ENCODE measurements around the gene NSG1.
"Not testable (repeated sequence)": the region's sequence is repeated elsewhere in the genome, so short reads cannot be mapped to it uniquely, and the experiment has no call there.

The NSG1 gene

DNA sequence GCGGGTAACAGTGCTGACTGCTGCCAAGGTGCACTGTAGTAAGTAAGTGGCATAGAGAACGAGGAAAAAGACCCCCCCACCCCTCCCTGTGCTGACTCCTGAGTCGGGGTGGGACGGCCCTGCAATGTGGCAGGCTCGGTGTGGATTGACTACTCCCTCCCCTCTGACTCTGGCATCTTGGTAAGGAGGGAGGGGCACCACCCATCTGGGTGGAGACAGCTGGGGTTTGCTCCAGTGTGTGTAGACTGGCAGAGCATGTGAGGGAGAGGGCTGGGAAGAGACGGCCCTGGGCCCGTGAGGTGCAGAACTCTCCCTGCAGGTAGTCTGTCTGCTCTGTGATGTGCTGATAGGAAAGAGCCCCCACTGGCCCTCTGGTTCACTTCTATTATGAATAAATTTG is 31.0 kb downstream of the NSG1 start:
- no peak for DNase-seq

DNA sequence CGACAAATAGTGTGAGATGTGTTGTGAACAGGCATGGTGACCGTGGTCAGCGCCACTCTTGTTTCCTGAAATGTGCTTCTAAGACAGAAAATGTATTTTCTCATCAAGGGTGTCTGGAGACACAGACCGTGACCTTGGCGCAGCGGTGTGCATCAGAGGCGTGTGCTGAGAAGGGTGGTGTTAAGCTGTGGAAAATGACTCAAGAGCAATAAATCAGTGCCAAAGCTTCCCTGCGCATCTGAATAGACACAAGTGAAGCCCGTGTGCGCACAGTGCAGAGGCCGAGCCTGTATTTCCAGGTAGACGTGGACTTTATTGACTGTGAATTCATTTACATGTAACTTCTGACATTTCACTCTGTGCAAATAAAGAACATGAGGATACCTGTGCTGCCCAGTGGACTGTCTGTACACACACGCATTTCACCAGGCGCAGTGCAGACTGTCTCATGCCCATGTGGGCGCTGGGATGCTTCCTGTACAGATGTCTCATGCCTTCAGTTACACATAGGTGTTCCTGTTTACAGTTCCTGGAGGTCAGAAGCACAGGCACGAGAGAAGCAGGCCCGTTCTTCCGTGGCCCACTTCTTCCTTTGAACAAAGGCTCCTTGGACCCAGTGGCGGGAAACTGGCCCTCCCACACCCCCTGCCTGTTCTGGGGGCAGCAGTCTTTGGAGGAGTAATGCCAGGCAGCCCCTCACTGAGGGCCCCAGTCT is 31.9 kb downstream of the NSG1 start:
- DNase-seq, result no peak

DNA sequence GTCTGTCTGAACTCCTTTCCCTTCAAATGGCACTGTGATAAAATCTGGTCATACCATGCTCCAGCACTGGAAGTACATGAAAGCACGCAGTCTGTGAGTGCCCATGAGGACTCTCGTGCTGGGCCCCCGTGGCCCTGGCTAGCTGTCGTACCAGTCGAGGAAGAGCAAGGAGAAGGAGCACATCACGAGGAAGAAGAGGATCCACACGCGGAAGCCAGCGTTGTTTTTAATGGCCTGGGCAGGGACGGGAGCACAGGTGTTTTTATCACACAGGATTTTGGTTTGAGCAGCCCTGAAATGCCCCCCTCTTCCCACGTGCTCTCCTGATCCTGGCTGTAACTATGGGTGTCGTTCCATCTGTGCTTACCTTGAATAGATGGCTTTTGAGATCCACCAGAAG is 33.0 kb downstream of the NSG1 start:
- DNase-seq, result no peak

- DNase-seq, result no peak
These were observed 33.5 kb downstream of the NSG1 start for GRCh38 chr4:4420421-4420820.

DNA sequence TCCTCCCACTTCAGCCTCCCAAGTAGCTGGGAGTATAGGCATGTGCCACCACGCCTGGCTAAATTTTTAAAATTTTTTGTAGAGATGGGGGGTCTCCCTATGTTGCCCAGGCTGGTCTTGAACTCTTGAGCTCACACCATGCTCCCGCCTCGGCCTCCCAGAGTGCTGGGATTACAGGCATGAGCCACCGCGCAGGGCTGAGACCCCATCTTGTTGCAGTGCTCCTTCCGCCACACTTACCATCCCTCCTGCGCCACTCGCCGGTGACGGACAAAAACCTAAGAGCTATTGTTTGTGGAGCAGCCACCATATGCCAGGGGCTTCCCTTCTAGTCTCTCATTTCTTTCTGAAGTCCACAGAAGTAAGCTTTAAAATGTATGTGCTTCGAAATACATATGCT is 34.5 kb downstream of the NSG1 start:
- no peak for DNase-seq

DNA sequence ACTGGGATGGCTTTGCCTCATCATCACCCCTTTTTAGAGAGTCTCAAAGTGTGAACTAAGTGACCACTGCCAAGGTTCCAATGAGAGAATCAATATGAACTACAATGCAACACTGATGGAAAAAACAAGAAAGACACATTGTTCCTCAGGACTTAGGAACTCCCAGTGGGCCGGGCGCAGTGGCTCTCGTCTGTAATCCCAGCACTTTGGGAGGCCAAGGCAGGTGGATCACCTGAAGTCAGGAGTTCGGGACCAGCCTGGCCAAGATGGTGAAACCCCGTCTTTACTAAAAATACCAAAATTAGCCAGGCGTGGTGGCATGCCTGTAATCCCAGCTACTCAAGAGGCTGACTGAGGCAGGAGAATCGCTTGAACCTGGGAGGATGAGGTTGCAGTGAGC is 35.2 kb downstream of the NSG1 start:
- not testable (repeated sequence) for DNase-seq

GRCh38 chr4:4422856-4423499 is 36.1 kb downstream of the NSG1 start:
- no peak for DNase-seq

DNA sequence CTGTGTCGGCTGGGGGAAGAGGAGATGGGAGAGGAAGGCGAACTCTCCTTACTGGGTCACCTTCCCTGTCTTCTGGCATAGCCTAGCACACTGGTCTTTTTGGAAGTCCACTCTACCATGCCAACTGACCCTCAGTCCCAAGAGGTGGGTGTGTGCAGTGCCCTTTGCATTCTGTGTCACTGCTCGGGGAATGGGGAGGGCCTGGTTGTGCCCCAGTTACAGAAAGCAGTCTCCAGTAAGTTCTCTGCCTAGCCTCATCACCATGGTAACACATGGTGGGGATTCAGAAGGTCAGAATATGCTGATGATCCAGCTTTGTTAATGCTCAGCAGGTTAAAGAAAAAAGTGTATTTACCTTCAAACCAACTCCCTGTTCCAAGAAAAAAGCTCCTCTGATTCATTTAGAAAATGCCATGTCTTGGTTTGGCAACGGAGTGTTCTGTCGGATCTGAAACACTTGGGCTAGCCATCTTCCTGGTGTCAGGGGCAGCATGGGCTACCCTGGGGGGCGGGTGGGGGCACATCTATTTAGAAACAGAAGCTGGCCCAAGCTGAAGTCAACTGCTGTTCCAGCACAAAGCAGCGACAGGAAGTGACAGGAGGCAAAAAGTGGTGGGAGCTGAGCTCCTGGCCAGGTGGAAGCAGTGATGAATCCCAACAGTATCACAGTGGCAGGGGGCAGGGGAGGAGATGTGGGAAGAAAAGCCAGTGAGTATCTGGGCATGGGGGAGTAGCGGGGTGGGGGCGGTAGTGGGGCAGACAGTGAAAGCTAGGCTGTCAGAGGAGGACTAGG is 37.0 kb downstream of the NSG1 start:
- no peak for DNase-seq

- no peak for DNase-seq
These were observed 37.7 kb downstream of the NSG1 start for GRCh38 chr4:4424499-4425115.

DNA sequence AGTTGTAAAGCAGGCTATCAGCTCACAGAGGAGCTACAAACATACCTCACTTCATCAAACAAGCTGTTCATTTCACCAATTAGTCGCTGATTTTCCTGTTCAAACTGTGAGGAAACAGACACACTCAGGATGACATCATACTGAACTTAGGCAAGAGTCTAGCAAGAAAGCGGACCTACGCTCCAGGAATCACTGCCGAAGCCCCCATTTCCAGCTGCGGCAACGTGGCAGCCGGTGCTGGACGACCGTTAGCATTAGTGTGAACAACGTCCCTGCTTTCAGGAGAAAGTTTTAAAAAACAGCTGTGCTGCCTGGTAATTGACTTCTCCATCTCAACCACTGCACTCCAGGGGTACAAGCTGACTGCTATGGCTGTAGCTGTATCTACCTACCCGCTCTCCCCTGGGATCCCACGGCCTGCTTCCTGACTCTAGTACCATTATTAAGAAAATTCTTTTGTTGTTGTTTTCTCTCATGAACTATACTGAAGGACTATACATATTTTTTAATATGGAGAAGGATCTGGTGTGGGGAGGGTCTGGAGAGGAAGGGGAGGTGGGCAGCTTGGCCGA is 38.3 kb downstream of the NSG1 start:
- no peak for DNase-seq

- DNase-seq, result no peak
These were observed 38.8 kb downstream of the NSG1 start for GRCh38 chr4:4425696-4426095.

DNA sequence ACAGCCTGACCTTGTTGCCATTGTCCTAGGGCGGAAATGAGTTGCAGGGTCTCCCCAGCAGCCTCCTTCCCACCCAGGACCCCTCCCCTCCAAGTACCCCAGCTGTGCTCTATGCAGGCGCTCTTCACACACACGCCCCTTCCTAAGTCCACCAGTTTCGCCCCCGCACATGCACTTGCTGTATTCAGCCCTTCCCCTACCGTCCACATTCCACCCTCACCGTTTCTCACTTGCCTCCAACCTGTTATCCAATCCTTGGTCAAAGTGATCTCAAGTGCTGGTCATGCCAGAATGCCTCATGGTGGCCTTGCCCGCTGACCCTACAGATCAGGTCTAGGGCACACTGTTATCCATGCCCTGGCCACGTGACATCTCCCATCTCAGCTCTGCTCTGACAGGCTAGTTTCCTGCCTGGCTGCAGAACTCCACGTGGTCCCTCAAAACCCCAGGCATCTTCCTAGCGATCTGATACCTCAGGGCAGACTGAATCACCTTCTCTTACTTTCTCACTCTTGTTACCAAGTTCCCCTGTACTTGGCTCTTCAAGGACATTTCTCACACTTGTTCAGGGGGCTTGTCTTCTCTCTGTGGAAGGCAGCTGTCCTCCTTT is 39.7 kb downstream of the NSG1 start:
- no peak for DNase-seq

GRCh38 chr4:4427121-4427870 is 40.4 kb downstream of the NSG1 start:
- no peak for DNase-seq

- no peak for DNase-seq
These were observed 41.0 kb downstream of the NSG1 start for GRCh38 chr4:4427886-4428285.

DNA sequence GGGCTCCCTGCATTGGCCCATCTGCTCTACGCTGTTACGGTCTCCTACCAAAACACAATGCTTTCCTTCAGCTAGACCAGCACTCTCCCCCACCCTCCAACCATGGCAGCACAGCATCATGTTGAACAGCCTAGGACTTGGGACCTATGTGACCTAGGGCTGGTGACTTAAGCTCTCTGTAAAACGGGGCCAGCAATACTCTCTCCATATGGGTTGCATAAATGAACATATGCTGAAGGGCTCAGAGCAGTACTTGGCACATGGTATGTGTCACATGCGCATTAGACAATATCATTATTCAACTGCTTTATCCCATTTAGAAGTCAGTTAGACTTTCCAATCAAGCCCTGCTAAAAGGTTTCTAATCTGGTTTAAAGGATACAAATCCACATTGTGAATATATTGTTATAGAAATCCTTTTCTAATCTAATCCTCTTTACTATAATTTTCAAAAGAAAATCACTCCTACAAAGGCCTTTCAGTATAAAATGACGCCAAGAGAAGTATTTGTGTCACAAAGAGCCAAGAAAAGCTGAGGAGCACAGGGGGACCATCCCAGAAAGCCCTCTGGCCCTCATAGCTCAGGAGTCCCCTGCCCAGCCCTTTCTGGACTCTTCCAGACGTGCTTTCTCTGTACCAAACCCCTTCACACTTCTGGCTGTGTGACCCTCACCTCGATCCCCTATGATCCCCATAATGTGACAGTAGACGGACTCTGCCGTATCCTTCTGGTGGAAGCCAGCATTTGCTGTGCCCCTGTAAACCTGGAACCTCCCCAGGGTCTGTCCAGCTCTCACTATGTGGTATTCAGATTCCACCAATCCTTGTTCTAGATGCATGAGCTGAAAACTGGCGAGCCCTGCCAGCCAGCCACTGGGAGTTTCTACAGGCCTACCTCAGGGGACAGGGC is 42.3 kb downstream of the NSG1 start:
- DNase-seq, result no peak

DNA sequence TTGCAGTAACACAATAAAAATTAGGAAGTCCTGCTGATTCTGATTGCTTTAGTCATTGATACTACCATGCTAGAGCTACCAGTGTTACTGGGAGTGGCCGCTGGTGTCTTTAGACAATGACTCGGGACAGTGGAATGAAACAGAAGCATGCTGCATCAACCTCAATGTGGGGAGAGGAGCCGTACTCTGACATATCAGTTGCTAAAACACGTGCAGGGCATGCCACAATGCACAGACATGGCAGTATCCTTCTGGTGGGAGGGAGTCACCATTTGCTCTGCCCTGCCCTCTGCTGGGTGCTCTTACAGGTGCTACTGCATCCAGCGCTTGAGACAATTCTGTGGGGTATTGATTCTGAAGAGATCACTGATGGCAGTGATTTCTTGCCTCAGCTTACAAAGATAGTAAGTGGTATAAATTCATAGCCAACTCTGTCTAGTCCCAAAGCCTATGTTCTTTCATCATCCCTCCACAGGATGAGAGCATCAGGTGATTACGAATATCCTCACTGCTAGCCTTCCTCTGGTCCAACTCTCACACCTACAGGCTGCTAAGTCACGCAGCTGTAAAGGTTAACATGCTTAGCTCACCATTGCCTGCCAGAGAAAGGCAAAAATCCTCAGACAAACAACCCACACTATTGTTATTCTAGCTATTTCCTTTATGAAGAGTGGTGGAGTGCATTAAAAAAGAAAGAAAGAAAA is 43.7 kb downstream of the NSG1 start:
- peak; percentile 56 for DNase-seq

DNA sequence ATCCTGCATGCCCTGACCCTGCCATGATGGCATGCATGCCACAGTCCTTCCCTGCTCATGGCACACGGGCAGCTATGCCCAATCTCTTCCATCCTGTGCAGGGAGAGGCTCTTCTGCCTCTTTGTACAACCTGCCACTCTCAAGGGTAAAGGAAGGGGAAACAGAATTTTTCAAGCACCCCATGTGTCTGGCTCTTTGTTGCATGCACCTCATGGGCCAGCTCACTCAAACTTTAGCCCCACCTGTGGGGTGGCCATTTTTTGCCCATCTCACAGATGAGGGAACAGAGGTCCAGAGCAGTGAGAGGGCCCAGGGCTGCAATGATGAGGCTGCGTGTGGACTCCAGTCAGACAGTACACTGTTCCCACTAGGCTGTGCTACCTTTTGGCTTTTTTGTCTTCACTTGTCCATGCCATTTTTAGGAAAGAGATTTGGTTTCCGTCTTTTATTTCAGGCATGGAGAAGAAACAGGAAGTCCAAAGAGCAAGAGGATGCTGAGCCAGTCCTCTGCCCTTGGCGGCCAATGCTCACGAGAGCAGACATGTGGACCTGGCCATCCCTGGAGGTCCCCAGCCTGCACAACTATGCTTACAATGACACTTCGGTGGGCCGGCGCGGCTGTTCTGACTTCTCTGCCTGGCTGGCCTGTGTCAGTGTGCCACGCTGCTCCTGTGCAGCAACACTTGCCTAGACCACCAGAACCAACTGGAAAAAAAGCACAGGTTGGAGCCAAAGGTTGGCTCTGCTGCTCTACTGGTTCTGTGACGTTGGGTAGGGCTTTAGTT is 45.6 kb downstream of the NSG1 start:
- DNase-seq, result no peak

DNA sequence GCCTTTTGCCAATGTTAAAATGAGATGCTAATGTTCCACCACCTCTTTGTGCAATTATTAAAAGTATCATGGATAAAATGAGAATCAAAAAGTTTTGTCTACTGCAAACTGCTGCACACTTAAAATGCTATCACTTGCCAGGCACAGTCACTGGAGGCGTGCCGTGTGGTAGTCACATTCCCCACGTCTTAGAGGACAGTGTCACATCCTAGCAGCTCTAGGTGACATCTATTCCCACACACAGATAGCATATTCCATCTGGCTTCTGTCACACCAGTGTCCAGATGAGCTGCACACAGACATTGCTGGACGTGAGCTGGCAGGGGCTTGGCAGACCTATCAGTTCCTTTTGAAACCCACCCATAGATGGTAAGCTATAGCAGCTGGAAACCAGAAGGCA is 47.0 kb downstream of the NSG1 start:
- DNase-seq, result no peak

DNA sequence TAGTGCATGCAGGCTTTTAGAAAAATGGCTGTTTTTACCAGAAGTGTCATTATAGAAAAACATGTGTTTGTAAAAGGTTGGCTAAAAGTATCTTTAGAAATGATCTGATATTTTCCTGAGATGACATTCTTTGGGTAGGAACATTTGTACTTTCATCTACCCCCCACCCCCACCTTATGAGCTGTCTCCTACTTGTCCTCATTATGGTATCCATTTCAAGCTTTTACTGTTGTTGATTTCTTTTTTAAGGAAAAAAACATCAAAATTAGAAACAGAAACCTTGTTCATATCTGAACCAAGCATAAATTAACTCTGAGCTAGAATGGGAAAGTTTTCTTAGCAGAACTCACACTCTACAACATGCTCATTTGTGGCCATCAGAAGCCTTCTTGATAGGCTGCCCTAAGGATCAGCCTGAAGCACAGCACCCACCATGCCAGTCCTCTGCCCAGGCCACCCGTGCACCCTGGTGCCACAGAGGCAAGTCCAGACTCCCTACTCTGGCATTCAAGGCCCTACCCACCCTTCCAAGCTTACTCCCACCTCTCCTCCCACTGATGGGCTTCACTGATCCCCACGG is 49.4 kb downstream of the NSG1 start:
- DNase-seq, result no peak

Measured in CD4-positive, alpha-beta T cell treated with Interleukin-10 for 1 hour (primary cell).